Breast epithelium (tissue), 4 donors: ENCODE data around the gene CTSL. TPM values are rescaled to one million over a fixed set of nuclear protein-coding genes. Genes with fewer than 3 reads are reported as not detected.

Experiments used
- DNase-seq, 2 donors: peaks; one replicate each; pipeline ENCODE4 v3.0.0-alpha.2; 2019; ENCODE audit warnings: low spot score in 2 of 2
- H3K27ac ChIP-seq, 2 donors: fragments of 200-600 bp; sonication (generic) in 1 of 2; one replicate each; pipeline ENCODE4 v1.5.1; 2016 to 2019; ENCODE audit warnings: mild to moderate bottlenecking in 1 of 2
- H3K27me3 ChIP-seq, 2 donors: fragments of 200-600 bp; sonication (generic) in 1 of 2; one replicate each; pipeline versions ENCODE4 v1.5.1 to v1.6.0; 2017 to 2019; ENCODE audit warnings: control low read depth in 1 of 2, mild to moderate bottlenecking in 1 of 2
- H3K36me3 ChIP-seq: fragments of 200-600 bp; one replicate; pipeline ENCODE4 v1.5.1; 2019
- H3K4me1 ChIP-seq, 2 donors: fragments of 200-600 bp; sonication (generic); one replicate each; pipeline ENCODE4 v1.5.1; 2016 to 2019; ENCODE audit warnings: control low read depth in 1 of 2
- H3K4me3 ChIP-seq, 3 donors: fragments of 200-600 bp; sonication (generic); 1 replicate in 2 of 3; 2 replicates in 1 of 3; pipeline ENCODE4 v1.5.1; 2016 to 2019; ENCODE audit warnings: mild to moderate bottlenecking in 3 of 3, moderate library complexity in 2 of 3
- H3K9me3 ChIP-seq, 2 donors: fragments of 200-600 bp; sonication (generic) in 1 of 2; one replicate each; pipeline ENCODE4 v1.5.1; 2016 to 2019; ENCODE audit warnings: control low read depth in 1 of 2
- CTCF ChIP-seq, 3 donors: fragments of 450-650 bp; IDR thresholded peaks; one replicate each; pipeline ENCODE4 v1.5.1; 2016 to 2017; ENCODE audit warnings: antibody characterized with exemption in 3 of 3, mild to moderate bottlenecking in 3 of 3, moderate library complexity in 3 of 3
- POLR2A ChIP-seq: fragments of 450-650 bp; IDR thresholded peaks from one replicate; pipeline ENCODE4 v1.6.1; 2016; ENCODE audit warnings: antibody characterized with exemption, mild to moderate bottlenecking, moderate library complexity
- POLR2AphosphoS5 ChIP-seq, 3 donors: sonication (generic); formaldehyde crosslinking; IDR thresholded peaks; one replicate each; pipeline ENCODE4 v1.6.1; 2017; ENCODE audit warnings: antibody characterized with exemption in 3 of 3
- intact Hi-C: fragments of 100-400 bp; cut with DNase I; formaldehyde crosslinking; loops from one replicate; pipeline ENCODE4 v1.15.1; 2023; ENCODE audit warnings: low total_unique reads
- total RNA-seq, 3 donors: library from RNA; depleted of rRNA; stranded (reverse); fragments of >200 nt; gene quantifications; one replicate each; pipeline ENCODE4 v1.1.0, GENCODE V29; 2016

Gene CTSL
- total RNA-seq, 3 donors from 2014 or later: 89.0 to 147 (median 134) TPM

- TF ChIP-seq CTCF (IDR thresholded peaks at IDR 0.05) (no peak), POLR2A (no peak), POLR2AphosphoS5 (IDR thresholded peaks at IDR 0.05) (no peak)
- no peaks in the 10 kb centered on the region for H3K27me3 ChIP-seq
- H3K9me3 ChIP-seq: no peaks in the 10 kb centered on the region
- no peaks in the 10 kb centered on the region for H3K4me1 ChIP-seq
- no peaks in the 10 kb centered on the region for H3K36me3 ChIP-seq
- H3K4me3 ChIP-seq: no peak overlapping the region
- DNase-seq: no peak
- H3K27ac ChIP-seq: no peak overlapping the region
- intact Hi-C loops: no loop called here
Measured at GRCh38 chr9:87701931-87702421, 23.9 kb upstream of the CTSL start.

GRCh38 chr9:87702921-87703320, 23.0 kb upstream of the CTSL start:
- Histone ChIP-seq H3K27me3 (no peaks in the 10 kb centered on the region), H3K4me3 (no peak overlapping the region), H3K27ac (no peak overlapping the region), H3K36me3 (no peaks in the 10 kb centered on the region), H3K9me3 (no peaks in the 10 kb centered on the region), H3K4me1 (no peaks in the 10 kb centered on the region)
- intact Hi-C loops: no loop called here
- no peak for DNase-seq
- no peak for TF ChIP-seq POLR2AphosphoS5 (IDR thresholded peaks at IDR 0.05)
- no peak for TF ChIP-seq POLR2A
- no peak for TF ChIP-seq CTCF (IDR thresholded peaks at IDR 0.05)

GRCh38 chr9:87703636-87704276, 22.2 kb upstream of the CTSL start:
- no peak overlapping the region for H3K27ac ChIP-seq
- H3K36me3 ChIP-seq: no peaks in the 10 kb centered on the region
- no peaks in the 10 kb centered on the region for H3K9me3 ChIP-seq
- no peaks in the 10 kb centered on the region for H3K27me3 ChIP-seq
- TF ChIP-seq POLR2A: no peak
- no peak for TF ChIP-seq POLR2AphosphoS5 (IDR thresholded peaks at IDR 0.05)
- TF ChIP-seq CTCF (IDR thresholded peaks at IDR 0.05): no peak
- DNase-seq: no peak
- H3K4me3 ChIP-seq: no peak overlapping the region
- intact Hi-C loops: no loop called here
- no peaks in the 10 kb centered on the region for H3K4me1 ChIP-seq

DNA sequence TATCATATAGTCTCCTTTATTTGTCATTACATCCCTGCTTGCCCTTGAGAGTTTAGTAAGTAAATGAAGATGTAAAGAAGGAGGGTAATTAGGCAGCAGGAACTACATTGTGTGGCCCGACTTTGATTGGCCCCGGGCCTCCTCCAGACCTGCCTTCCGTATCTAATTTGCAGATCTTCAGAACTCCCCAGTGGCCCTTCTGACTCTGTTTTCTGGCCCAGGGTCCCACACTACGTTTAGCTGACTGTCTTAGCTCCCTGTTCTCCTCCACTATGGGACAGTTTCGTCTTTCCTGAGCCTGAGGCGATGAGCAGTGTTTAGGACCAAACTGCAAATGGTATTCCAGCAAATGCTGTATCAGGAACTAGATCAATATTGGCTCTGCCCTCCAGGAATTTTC, 21.6 kb upstream of the CTSL start:
- DNase-seq: no peak
- Histone ChIP-seq H3K4me1 (no peaks in the 10 kb centered on the region), H3K27ac (no peak overlapping the region), H3K4me3 (no peak overlapping the region), H3K36me3 (no peaks in the 10 kb centered on the region), H3K9me3 (no peaks in the 10 kb centered on the region), H3K27me3 (no peaks in the 10 kb centered on the region)
- no peak for TF ChIP-seq POLR2A
- TF ChIP-seq CTCF (IDR thresholded peaks at IDR 0.05): no peak
- no peak for TF ChIP-seq POLR2AphosphoS5 (IDR thresholded peaks at IDR 0.05)
- intact Hi-C loops: no loop called here

GRCh38 chr9:87706066-87706739, 19.7 kb upstream of the CTSL start:
- TF ChIP-seq POLR2A: no peak
- no peak for TF ChIP-seq CTCF (IDR thresholded peaks at IDR 0.05)
- no peak for TF ChIP-seq POLR2AphosphoS5 (IDR thresholded peaks at IDR 0.05)
- Histone ChIP-seq H3K9me3 (no peaks in the 10 kb centered on the region), H3K27me3 (no peaks in the 10 kb centered on the region), H3K27ac (no peak overlapping the region), H3K4me3 (no peak overlapping the region), H3K4me1 (no peaks in the 10 kb centered on the region), H3K36me3 (no peaks in the 10 kb centered on the region)
- DNase-seq: no peak
- intact Hi-C loops: no loop called here
